ENCODE data around the gene ZNF747.

The ZNF747 gene

DNA sequence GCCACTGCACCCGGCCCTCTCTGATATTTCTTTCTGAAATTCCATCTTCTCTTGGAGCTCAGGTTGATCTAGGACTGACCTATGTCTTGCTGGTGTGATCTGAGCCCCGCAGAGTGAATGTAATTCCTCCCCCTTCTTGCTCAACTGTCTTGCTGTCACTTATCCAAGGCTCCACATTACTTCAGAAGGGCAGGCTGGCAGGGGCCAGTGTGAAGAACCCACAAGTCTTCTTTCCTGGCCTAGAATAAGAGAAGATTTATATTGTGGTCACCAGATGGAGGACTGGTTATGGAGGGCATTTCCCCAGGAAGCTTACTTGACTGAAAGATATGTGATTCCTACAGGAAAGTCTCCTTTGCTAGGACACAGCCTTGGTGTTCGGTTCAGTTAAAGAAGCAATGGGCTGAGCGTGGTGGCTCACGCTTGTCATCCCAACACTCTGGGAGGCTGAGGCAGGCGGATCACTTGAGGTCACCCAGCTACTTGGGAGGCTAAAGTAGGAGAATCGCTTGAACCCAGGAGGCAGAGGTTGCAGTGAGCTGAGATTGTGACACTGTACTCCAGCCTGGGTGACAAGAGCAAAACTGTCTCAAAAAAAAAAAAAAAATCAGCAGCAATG is 48.7 kb downstream of the ZNF747 start:
- no peak; the same call in 2 of the 3 replicates for ATAC-seq
- TF ChIP-seq, protein P1, sequence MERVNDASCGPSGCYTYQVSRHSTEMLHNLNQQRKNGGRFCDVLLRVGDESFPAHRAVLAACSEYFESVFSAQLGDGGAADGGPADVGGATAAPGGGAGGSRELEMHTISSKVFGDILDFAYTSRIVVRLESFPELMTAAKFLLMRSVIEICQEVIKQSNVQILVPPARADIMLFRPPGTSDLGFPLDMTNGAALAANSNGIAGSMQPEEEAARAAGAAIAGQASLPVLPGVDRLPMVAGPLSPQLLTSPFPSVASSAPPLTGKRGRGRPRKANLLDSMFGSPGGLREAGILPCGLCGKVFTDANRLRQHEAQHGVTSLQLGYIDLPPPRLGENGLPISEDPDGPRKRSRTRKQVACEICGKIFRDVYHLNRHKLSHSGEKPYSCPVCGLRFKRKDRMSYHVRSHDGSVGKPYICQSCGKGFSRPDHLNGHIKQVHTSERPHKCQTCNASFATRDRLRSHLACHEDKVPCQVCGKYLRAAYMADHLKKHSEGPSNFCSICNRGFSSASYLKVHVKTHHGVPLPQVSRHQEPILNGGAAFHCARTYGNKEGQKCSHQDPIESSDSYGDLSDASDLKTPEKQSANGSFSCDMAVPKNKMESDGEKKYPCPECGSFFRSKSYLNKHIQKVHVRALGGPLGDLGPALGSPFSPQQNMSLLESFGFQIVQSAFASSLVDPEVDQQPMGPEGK (CRISPR knock-in tag; IDR thresholded peaks at IDR 0.05; ENCODE audit: borderline replicate concordance): no peak
- TF ChIP-seq TCF4 (CRISPR knock-in tag; IDR thresholded peaks at IDR 0.05; ENCODE audit: borderline replicate concordance): no peak

DNA sequence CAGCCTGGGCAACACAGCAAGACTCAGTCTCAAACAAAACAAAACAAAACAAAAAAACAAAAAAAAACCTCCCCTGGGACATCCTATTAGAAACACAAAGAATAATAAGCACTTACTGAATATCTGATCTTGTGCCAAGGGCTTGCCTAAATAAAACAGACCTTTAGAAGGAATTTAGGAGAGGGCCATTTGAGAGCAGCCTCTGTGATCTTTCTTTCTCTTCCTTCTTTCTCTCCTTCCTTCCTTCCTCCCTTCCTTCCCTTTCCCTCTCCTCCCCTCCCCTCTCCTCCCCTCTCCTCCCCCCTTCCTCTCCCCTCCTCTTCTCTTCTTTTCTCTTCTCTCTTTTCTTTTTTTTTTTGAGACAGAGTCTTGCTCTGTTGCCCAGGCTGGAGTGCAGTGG is 49.8 kb downstream of the ZNF747 start:
- no peak for TF ChIP-seq ESRRG (CRISPR knock-in tag; IDR thresholded peaks at IDR 0.05)
- ATAC-seq: no peak

DNA sequence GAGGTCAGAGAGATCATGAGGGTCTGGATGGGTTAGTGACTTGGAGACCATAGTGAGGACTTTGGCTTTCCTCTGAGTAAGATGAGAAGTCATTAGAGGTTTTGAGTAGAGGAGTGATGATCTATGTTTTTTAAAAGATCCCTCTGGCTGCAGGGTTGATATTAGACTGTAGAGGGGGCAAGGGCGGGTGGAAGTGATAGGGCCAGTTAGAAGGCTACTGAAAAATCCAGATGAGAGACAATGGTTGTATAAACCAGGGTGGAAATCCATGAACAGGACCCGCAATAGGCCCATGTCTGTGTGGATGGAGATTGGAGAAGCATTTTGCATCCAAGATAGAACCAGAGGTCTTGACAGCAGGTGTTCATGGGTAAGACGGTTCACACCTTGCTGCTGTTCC is 52.3 kb downstream of the ZNF747 start:
- TF ChIP-seq ZC3H10 (CRISPR knock-in tag; IDR thresholded peaks at IDR 0.05) (no peak), CSDC2 (CRISPR knock-in tag; IDR thresholded peaks at IDR 0.05) (no peak), ZFP30 (CRISPR knock-in tag; IDR thresholded peaks at IDR 0.05) (no peak), TCF4 (CRISPR knock-in tag; IDR thresholded peaks at IDR 0.05; ENCODE audit: borderline replicate concordance) (no peak), RARB (CRISPR knock-in tag; IDR thresholded peaks at IDR 0.05) (no peak), SNAI2 (CRISPR knock-in tag; IDR thresholded peaks at IDR 0.05) (no peak), ISL1 (CRISPR knock-in tag; IDR thresholded peaks at IDR 0.05) (no peak), ESRRG (CRISPR knock-in tag; IDR thresholded peaks at IDR 0.05) (no peak), ZNF70 (CRISPR knock-in tag; IDR thresholded peaks at IDR 0.05) (no peak), ARNTL (CRISPR knock-in tag; IDR thresholded peaks at IDR 0.05; ENCODE audit: borderline replicate concordance, low read depth) (no peak), BACH2 (CRISPR knock-in tag; IDR thresholded peaks at IDR 0.05; ENCODE audit: borderline replicate concordance) (no peak), OSR1 (CRISPR knock-in tag; IDR thresholded peaks at IDR 0.05) (no peak), TOX (CRISPR knock-in tag; IDR thresholded peaks at IDR 0.05; ENCODE audit: borderline replicate concordance) (no peak), PPARA (CRISPR knock-in tag; IDR thresholded peaks at IDR 0.05; ENCODE audit: borderline replicate concordance) (no peak), ZNF565 (CRISPR knock-in tag; conservative IDR thresholded peaks at IDR 0.05; ENCODE audit: low read depth) (no peak), ZNF8 (CRISPR knock-in tag; IDR thresholded peaks at IDR 0.05) (no peak)
- TF ChIP-seq, protein P2, sequence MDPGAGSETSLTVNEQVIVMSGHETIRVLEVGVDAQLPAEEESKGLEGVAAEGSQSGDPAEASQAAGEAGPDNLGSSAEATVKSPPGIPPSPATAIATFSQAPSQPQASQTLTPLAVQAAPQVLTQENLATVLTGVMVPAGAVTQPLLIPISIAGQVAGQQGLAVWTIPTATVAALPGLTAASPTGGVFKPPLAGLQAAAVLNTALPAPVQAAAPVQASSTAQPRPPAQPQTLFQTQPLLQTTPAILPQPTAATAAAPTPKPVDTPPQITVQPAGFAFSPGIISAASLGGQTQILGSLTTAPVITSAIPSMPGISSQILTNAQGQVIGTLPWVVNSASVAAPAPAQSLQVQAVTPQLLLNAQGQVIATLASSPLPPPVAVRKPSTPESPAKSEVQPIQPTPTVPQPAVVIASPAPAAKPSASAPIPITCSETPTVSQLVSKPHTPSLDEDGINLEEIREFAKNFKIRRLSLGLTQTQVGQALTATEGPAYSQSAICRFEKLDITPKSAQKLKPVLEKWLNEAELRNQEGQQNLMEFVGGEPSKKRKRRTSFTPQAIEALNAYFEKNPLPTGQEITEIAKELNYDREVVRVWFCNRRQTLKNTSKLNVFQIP (CRISPR knock-in tag; IDR thresholded peaks at IDR 0.05; ENCODE audit: borderline replicate concordance, low read depth): no peak
- TF ChIP-seq, protein P3, sequence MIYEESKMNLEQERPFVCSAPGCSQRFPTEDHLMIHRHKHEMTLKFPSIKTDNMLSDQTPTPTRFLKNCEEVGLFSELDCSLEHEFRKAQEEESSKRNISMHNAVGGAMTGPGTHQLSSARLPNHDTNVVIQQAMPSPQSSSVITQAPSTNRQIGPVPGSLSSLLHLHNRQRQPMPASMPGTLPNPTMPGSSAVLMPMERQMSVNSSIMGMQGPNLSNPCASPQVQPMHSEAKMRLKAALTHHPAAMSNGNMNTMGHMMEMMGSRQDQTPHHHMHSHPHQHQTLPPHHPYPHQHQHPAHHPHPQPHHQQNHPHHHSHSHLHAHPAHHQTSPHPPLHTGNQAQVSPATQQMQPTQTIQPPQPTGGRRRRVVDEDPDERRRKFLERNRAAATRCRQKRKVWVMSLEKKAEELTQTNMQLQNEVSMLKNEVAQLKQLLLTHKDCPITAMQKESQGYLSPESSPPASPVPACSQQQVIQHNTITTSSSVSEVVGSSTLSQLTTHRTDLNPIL (CRISPR knock-in tag; IDR thresholded peaks at IDR 0.05; ENCODE audit: low read depth): no peak
- TF ChIP-seq, protein P1 (CRISPR knock-in tag; IDR thresholded peaks at IDR 0.05; ENCODE audit: borderline replicate concordance): no peak
- TF ChIP-seq, protein P4, sequence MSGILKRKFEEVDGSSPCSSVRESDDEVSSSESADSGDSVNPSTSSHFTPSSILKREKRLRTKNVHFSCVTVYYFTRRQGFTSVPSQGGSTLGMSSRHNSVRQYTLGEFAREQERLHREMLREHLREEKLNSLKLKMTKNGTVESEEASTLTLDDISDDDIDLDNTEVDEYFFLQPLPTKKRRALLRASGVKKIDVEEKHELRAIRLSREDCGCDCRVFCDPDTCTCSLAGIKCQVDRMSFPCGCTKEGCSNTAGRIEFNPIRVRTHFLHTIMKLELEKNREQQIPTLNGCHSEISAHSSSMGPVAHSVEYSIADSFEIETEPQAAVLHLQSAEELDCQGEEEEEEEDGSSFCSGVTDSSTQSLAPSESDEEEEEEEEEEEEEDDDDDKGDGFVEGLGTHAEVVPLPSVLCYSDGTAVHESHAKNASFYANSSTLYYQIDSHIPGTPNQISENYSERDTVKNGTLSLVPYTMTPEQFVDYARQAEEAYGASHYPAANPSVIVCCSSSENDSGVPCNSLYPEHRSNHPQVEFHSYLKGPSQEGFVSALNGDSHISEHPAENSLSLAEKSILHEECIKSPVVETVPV (CRISPR knock-in tag; IDR thresholded peaks at IDR 0.05): no peak
- ATAC-seq: no peak

DNA sequence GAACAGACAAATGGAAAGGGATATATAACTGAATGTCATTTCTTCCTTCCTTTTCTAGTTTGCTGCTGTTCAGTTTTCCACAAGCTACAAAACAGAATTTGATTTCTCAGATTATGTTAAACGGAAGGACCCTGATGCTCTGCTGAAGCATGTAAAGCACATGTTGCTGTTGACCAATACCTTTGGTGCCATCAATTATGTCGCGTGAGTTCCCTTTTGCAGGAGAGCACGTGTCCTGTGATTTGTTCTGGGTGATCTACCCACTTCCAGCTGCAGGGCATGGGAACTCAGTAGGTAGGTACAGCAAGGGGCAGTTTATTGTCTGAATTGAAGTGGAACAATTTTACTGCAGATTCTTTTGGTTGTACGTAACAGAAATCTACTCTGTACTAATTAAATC is 53.3 kb downstream of the ZNF747 start:
- no peak for ATAC-seq
- TF ChIP-seq ZFP30 (CRISPR knock-in tag; IDR thresholded peaks at IDR 0.05): no peak
- TF ChIP-seq ZC3H10 (CRISPR knock-in tag; IDR thresholded peaks at IDR 0.05): no peak
- TF ChIP-seq TCF4 (CRISPR knock-in tag; IDR thresholded peaks at IDR 0.05; ENCODE audit: borderline replicate concordance): no peak
- no peak for TF ChIP-seq CSDC2 (CRISPR knock-in tag; IDR thresholded peaks at IDR 0.05)
- TF ChIP-seq, protein P5, sequence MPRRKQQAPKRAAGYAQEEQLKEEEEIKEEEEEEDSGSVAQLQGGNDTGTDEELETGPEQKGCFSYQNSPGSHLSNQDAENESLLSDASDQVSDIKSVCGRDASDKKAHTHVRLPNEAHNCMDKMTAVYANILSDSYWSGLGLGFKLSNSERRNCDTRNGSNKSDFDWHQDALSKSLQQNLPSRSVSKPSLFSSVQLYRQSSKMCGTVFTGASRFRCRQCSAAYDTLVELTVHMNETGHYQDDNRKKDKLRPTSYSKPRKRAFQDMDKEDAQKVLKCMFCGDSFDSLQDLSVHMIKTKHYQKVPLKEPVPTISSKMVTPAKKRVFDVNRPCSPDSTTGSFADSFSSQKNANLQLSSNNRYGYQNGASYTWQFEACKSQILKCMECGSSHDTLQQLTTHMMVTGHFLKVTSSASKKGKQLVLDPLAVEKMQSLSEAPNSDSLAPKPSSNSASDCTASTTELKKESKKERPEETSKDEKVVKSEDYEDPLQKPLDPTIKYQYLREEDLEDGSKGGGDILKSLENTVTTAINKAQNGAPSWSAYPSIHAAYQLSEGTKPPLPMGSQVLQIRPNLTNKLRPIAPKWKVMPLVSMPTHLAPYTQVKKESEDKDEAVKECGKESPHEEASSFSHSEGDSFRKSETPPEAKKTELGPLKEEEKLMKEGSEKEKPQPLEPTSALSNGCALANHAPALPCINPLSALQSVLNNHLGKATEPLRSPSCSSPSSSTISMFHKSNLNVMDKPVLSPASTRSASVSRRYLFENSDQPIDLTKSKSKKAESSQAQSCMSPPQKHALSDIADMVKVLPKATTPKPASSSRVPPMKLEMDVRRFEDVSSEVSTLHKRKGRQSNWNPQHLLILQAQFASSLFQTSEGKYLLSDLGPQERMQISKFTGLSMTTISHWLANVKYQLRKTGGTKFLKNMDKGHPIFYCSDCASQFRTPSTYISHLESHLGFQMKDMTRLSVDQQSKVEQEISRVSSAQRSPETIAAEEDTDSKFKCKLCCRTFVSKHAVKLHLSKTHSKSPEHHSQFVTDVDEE (CRISPR knock-in tag; IDR thresholded peaks at IDR 0.05): no peak
- no peak for TF ChIP-seq ZNF70 (CRISPR knock-in tag; IDR thresholded peaks at IDR 0.05)
- TF ChIP-seq, protein P3 (CRISPR knock-in tag; IDR thresholded peaks at IDR 0.05; ENCODE audit: low read depth): no peak
- no peak for TF ChIP-seq OSR1 (CRISPR knock-in tag; IDR thresholded peaks at IDR 0.05)
- no peak for TF ChIP-seq ISL1 (CRISPR knock-in tag; IDR thresholded peaks at IDR 0.05)
- no peak for TF ChIP-seq TOX (CRISPR knock-in tag; IDR thresholded peaks at IDR 0.05; ENCODE audit: borderline replicate concordance)
- no peak for TF ChIP-seq ZNF565 (CRISPR knock-in tag; conservative IDR thresholded peaks at IDR 0.05; ENCODE audit: low read depth)

Data from SK-N-SH treated with all-trans-retinoic acid at 6 μM for 48 hours (cell line).